GM13977 (cell line): Measurements from ENCODE around the gene GIMAP8.

Source experiments
- DNase-seq: peaks from one replicate; pipeline ENCODE4 v3.0.0; 2012; ENCODE audit warnings: low spot score
- CTCF ChIP-seq: IDR thresholded peaks from 2 replicates; pipeline ENCODE4 v1.5.1; 2012; ENCODE audit warnings: mild to moderate bottlenecking, control low read depth; ENCODE audit not compliant: insufficient read depth; ENCODE audit errors: extremely low read depth, missing control alignments
- in situ Hi-C: fragments of 300-500 bp; cut with MboI; formaldehyde crosslinking; loops from one replicate; pipeline ENCODE4 v1.12.0; 2022; ENCODE audit warnings: low sequenced_read_pairs, low pct_unique_long_range_greater_than_20kb, mixed read lengths, inconsistent platforms; ENCODE audit not compliant: unreplicated experiment

The GIMAP8 gene

DNA sequence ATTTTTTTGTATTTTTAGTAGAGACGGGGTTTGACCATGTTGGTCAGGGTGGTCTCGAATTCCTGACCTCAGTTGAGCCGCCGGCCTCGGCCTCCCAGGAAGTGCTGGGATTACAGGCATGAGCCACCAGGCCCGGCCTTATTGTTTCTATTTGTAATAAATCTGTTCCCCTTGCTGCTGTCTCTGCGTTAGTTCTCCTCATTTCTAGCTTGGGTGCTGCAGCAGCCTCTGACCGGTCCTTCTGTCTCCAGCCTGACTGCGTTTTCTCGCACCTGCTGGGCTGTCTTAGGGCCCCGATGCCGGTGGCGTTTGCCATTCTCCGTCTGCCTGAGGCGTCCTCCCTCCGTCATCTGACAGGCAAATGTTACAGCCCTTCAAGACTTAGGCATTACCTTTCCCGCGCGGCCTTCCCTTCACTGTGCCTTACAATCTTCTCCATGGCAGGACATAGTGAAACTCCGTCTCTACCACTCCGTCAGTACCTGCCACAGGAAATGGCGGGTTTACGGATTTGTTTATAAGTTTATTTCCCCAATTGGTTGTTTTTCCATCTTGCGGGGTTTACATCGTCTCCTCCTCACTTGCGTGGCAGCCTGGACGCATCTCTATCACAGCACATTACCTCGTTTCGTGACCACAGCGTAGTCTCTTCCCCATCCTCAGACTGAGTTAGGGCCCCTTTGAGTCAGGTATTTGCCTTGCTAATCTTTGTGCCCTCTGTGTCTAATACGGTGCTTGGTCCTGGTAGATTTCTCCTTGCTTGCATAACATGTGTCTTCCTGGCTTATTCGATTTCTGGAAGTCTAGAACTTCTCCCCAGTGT lies 2.3 kb upstream of the GIMAP8 start:
- DNase-seq: no peak
- in situ Hi-C loops: loop anchor here (10.0 kb wide), 1 partner anchor 307 kb away; no protein-coding TSS in a partner anchor
- TF ChIP-seq CTCF: no peak

DNA sequence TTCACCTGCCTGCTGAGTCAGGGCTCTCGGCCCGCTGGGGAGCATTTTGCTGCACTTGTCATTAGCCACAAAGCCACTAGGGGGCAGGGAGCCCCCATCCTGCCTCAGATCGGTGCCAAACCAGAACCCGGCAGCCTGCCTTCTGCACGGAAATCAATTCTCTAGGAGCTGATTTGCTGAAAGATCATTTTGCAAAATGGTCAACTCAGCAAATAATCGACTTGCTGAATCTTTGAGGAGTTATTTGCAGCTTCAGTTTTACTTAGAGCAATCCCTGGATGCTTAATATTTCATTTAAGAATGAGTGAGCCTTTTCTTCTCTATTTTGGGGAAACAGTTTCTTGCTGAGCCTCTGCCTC lies 1.7 kb upstream of the GIMAP8 start:
- in situ Hi-C loops: loop anchor here (10.0 kb wide), 1 partner anchor 306 kb away; no protein-coding TSS in a partner anchor
- DNase-seq: peak; percentile 87

DNA sequence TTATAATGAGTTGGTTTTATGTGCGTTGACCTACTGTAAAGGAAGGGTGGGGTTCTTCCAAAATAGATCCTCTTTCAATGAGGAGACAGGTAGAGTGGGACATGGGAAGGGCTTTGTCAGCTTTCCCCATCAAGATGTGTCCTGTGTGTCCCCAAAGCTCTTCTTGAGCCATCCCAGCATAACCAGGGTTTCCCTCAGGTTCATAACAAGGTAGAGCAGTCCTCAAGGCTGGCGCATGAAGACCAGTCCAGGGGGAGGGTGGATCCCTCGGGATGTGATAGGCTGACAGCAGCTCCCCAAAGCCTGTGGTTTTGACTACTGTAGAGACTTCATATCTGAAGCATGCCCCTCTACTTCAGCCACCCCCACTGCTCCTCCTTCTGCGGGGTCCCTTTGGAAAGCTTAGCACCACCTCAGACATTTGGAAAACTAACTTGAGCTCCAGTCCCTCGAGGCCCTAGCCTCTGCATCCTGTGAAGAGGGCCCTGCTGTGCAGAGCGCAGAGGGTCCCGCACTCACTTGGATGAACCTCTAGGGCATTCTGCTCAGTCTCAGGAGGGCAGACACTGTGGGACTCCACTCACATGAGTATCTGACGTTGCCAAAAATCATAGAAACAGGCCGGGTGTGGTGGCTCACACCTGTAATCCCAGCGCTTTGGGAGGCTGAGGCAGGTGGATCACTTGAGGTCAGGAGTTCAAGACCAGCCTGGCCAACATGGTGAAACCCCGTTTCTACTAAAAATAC lies 1.1 kb upstream of the GIMAP8 start:
- in situ Hi-C loops: loop anchor here (10.0 kb wide), 1 partner anchor 305 kb away; no protein-coding TSS in a partner anchor
- DNase-seq: no peak
- TF ChIP-seq CTCF: no peak

More for the DNA sequence above, 1.7 kb upstream of the GIMAP8 start:
- peak; percentile 94 for TF ChIP-seq CTCF

DNA sequence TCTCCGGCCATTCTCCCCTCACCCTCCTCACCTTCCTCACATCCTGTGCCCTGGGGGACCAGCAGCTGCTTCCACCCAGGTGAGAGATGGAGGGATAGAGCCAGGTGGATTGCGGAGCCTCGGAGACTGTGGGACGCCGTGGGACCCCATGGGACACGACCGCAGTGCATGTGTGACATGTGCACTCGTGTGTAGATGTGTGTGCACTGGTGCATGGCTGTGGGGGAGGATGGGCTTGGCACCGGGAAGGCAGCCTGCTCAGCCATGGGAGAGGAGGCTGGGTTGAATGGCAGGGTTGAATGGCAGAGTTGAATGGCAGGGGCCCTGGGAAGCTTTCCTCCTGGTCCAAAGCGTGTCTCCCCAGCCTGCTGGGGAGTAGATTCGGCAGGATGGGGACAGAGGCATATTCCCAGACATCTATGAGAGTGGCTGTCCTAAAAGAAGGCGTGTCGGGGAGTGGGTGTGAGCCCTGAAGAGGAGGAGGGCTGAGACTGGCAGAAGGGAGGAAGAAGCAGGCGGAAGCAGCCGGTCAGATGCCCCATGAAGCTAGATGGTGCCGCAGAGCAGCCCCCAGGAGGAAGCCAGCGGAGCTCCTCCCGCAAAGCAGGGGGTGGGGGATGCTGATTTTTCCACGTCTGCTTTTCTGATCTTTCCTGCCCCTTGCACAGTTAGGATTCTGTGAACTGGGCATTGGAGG lies 815 bp downstream of the GIMAP8 start:
- TF ChIP-seq CTCF: peak; percentile 14
- peak; percentile 63 for DNase-seq
- in situ Hi-C loops: loop anchor here (10.0 kb wide), 1 partner anchor 284 kb away; the partner anchor contains the start of gene GIMAP5

DNA sequence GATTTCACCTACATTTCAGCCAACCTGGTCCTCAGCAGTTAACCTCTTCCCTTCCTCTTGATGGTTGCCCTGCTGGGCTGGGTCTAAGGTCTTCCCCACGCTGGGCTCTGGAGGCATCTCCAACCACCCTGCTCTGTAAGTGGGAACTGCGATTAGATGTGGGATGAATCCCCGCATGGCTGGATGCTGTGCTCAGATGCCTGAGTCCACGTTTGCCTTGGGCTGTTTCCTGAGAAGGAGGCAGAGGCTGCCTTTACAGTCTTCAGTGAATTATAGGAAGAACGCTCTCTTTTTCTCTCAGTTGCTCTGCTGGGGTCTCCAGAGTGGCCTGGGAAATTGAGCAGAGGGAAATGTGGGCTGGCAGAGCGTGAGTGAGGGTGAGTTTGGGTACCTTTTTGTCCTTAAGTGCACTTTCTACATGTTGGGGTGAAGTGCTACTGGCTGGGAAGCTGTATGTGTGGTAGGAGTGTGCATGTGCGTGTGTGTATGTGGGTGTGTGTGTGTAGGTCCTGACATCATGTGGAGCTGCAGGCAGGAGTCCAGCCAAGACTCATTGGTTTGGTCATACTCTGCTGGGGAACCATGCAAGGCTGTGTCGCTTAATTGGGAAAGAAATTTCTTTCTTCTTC lies 1.5 kb downstream of the GIMAP8 start:
- no peak for TF ChIP-seq CTCF
- DNase-seq: no peak
- in situ Hi-C loops: loop anchor here (10.0 kb wide), 1 partner anchor 283 kb away; the partner anchor contains the start of gene GIMAP5

DNA sequence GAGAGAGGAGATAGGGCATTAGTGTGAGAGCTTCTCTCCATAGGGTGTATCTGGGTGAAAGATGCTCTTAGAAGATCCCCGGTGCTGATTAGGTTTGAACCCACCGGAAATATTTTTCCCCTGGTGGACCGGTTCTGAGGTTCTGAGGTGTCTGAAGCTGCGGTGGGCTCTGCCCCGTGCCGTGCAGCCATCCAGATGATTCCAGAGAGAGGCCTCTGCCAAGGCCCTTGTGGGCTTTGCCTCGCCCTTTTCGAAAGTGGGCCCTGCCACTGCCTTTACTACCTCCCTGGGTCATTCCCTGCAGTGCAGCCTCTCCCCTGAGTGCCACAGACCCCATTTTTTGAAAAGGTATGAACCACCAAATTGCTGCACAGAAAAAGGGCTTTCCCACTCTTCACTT lies 2.8 kb downstream of the GIMAP8 start:
- in situ Hi-C loops: loop anchor here (10.0 kb wide), 1 partner anchor 282 kb away; the partner anchor contains the start of gene GIMAP5
- no peak for DNase-seq
- no peak for TF ChIP-seq CTCF
